ENCODE data around the gene ENTPD1. TPM values are rescaled to one million over a fixed set of nuclear protein-coding genes. Genes with fewer than 3 reads are reported as not detected.
"Not testable (repeated sequence)": the region's sequence is repeated elsewhere in the genome, so short reads cannot be mapped to it uniquely, and the experiment has no call there.

Gene ENTPD1
- total and polyA plus RNA-seq, 2 experiments from 2014 or later = 1.5 to 8.9 TPM

GRCh38 chr10:95907456-95908253 is 151.7 kb downstream of the ENTPD1 start, which contains the start of gene CC2D2B:
Gene CC2D2B (plus strand): TSS chr10:95907975. CDS start chr10:95911324, 3,349 bp downstream.
- Histone ChIP-seq H3K9me2 (replicated peaks; ENCODE audit: insufficient read depth) (no peaks in the 10 kb centered on the region), H2AFZ (peak within 1 kb of the TSS; percentile 93), H3K27ac (peak within 1 kb of the TSS; percentile 77), H4K20me1 (ENCODE audit: insufficient read depth, poor library complexity, severe bottlenecking) (no peaks in the 10 kb centered on the region), H3K27me3 (no peaks in the 10 kb centered on the region), H3K4me1 (ENCODE audit: insufficient read depth) (peaks cover 4% of the 10 kb centered on the region), H3K4me3 (peak within 1 kb of the TSS; percentile 68), H3K79me2 (peaks cover 7% of the 10 kb centered on the region), H3K36me3 (replicated peaks; ENCODE audit: insufficient read depth, low read depth) (no peaks in the 10 kb centered on the region), H3K4me2 (peak within 1 kb of the TSS; percentile 85), H3K9me3 (ENCODE audit: low read depth) (no peaks in the 10 kb centered on the region)
- DNase-seq (ENCODE audit: low spot score) = peak; percentile 92
- 1% methylated on average over 66 of the region's 69 CpGs for WGBS (ENCODE audit: low lambda C conversion rate, missing lambda C conversion rate)
- TF ChIP-seq CTCF (IDR thresholded peaks at IDR 0.05; ENCODE audit: poor library complexity) (peak; percentile 31), EZH2 (IDR thresholded peaks at IDR 0.05; ENCODE audit: borderline replicate concordance) (no peak), EZH2phosphoT487 (IDR thresholded peaks at IDR 0.05; ENCODE audit: low read depth, severe bottlenecking, unreplicated experiment) (no peak)

GRCh38 chr10:95908450-95908849 is 152.5 kb downstream of the ENTPD1 start:
- Histone ChIP-seq H3K79me2 (peaks cover 7% of the 10 kb centered on the region), H3K9me2 (replicated peaks; ENCODE audit: insufficient read depth) (no peaks in the 10 kb centered on the region), H3K4me2 (peak overlapping the region; percentile 85), H3K36me3 (replicated peaks; ENCODE audit: insufficient read depth, low read depth) (no peaks in the 10 kb centered on the region), H2AFZ (peak overlapping the region; percentile 93), H3K4me3 (no peak overlapping the region), H3K27me3 (no peaks in the 10 kb centered on the region), H3K27ac (no peak overlapping the region), H4K20me1 (ENCODE audit: insufficient read depth, poor library complexity, severe bottlenecking) (no peaks in the 10 kb centered on the region), H3K4me1 (ENCODE audit: insufficient read depth) (peaks cover 4% of the 10 kb centered on the region), H3K9me3 (ENCODE audit: low read depth) (no peaks in the 10 kb centered on the region)
- DNase-seq (ENCODE audit: low spot score) = no peak
- no peak for TF ChIP-seq EZH2phosphoT487 (IDR thresholded peaks at IDR 0.05; ENCODE audit: low read depth, severe bottlenecking, unreplicated experiment)
- TF ChIP-seq CTCF (IDR thresholded peaks at IDR 0.05; ENCODE audit: poor library complexity) = no peak
- TF ChIP-seq EZH2 (IDR thresholded peaks at IDR 0.05; ENCODE audit: borderline replicate concordance) = no peak
- 53% methylated on average over 4 of the region's 4 CpGs for WGBS (ENCODE audit: low lambda C conversion rate, missing lambda C conversion rate)

GRCh38 chr10:95909561-95909960 is 153.6 kb downstream of the ENTPD1 start:
- 71% methylated on average over 2 of the region's 2 CpGs for WGBS (ENCODE audit: low lambda C conversion rate, missing lambda C conversion rate)
- H2AFZ ChIP-seq = no peak overlapping the region

GRCh38 chr10:95916039-95916438 is 160.1 kb downstream of the ENTPD1 start:
- not testable (repeated sequence) for H4K20me1 ChIP-seq (ENCODE audit: insufficient read depth, poor library complexity, severe bottlenecking); H3K9me2 ChIP-seq (replicated peaks; ENCODE audit: insufficient read depth); H2AFZ ChIP-seq; H3K79me2 ChIP-seq; H3K36me3 ChIP-seq (replicated peaks; ENCODE audit: insufficient read depth, low read depth); H3K27ac ChIP-seq; H3K9me3 ChIP-seq (ENCODE audit: low read depth); H3K4me1 ChIP-seq (ENCODE audit: insufficient read depth); H3K4me3 ChIP-seq; H3K4me2 ChIP-seq; H3K27me3 ChIP-seq; DNase-seq (ENCODE audit: low spot score)

More at GRCh38 chr10:95909561-95909960, 153.6 kb downstream of the ENTPD1 start:
- Histone ChIP-seq H3K79me2 (peaks cover 7% of the 10 kb centered on the region), H4K20me1 (ENCODE audit: insufficient read depth, poor library complexity, severe bottlenecking) (no peaks in the 10 kb centered on the region), H3K27ac (no peak overlapping the region), H3K4me2 (no peak overlapping the region), H3K4me3 (no peak overlapping the region), H3K27me3 (peaks cover 3% of the 10 kb centered on the region), H3K9me2 (replicated peaks; ENCODE audit: insufficient read depth) (no peaks in the 10 kb centered on the region), H3K36me3 (replicated peaks; ENCODE audit: insufficient read depth, low read depth) (no peaks in the 10 kb centered on the region), H3K4me1 (ENCODE audit: insufficient read depth) (peaks cover 4% of the 10 kb centered on the region), H3K9me3 (ENCODE audit: low read depth) (no peaks in the 10 kb centered on the region)
- DNase-seq (ENCODE audit: low spot score) = no peak
- TF ChIP-seq EZH2 (IDR thresholded peaks at IDR 0.05; ENCODE audit: borderline replicate concordance) (no peak), EZH2phosphoT487 (IDR thresholded peaks at IDR 0.05; ENCODE audit: low read depth, severe bottlenecking, unreplicated experiment) (no peak), CTCF (IDR thresholded peaks at IDR 0.05; ENCODE audit: poor library complexity) (no peak)

Data from hepatocyte (in vitro differentiated cells).